H1 (cell line): ENCODE results near the gene FBXL16. TPM values are rescaled to one million over a fixed set of nuclear protein-coding genes. Genes with fewer than 3 reads are reported as not detected.

ENCODE experiments used
- CTCF ChIA-PET: fragments of 300-600 bp; sonication (Branson Sonifier 250); formaldehyde crosslinking; loops from one replicate; lab custom pipeline; 2021; ENCODE audit not compliant: partially characterized antibody; lab: Charles Lee
- POLR2A ChIA-PET: fragments of 300-600 bp; sonication (Branson Sonifier 250); formaldehyde crosslinking; loops from one replicate; lab custom pipeline; 2021; ENCODE audit warnings: inconsistent platforms; ENCODE audit not compliant: partially characterized antibody; lab: Charles Lee
- DNase-seq, 2 experiments: peaks; one replicate each; pipeline versions ENCODE4 v3.0.0 to v3.0.0-alpha.2; 2010 to 2022; ENCODE audit warnings: low spot score in 2 of 2, low read depth in 1 of 2, mixed read lengths in 1 of 2
- FAIRE-seq: peaks from 2 replicates; lab custom pipeline; 2011; peaks lifted over from hg19 to GRCh38; lab: Jason Lieb, UNC
- H2AFZ ChIP-seq: 2 replicates; pipeline ENCODE4 v1.8.1; 2012; ENCODE audit warnings: low read length, inconsistent platforms
- H2AK5ac ChIP-seq: 2 replicates; pipeline ENCODE4 v1.6.1; 2013; ENCODE audit warnings: low read depth, low read length
- H2BK120ac ChIP-seq: replicated peaks from 2 replicates; pipeline ENCODE3; 2013; ENCODE audit warnings: low read depth, low read length, inconsistent platforms
- H2BK12ac ChIP-seq: 2 replicates; pipeline ENCODE4 v1.6.1; 2013; ENCODE audit warnings: low read depth, low read length
- H2BK15ac ChIP-seq: 2 replicates; pipeline ENCODE4 v1.6.1; 2013; ENCODE audit warnings: low read length
- H2BK20ac ChIP-seq: 2 replicates; pipeline ENCODE4 v1.6.1; 2013; ENCODE audit warnings: low read length
- H2BK5ac ChIP-seq: 2 replicates; pipeline ENCODE4 v1.6.1; 2013; ENCODE audit warnings: low read depth, low read length
- H3K14ac ChIP-seq: 2 replicates; pipeline ENCODE4 v1.6.1; 2013; ENCODE audit warnings: inconsistent platforms; ENCODE audit not compliant: insufficient read length
- H3K18ac ChIP-seq: 2 replicates; pipeline ENCODE4 v1.6.1; 2013; ENCODE audit warnings: low read length; ENCODE audit errors: extremely low read depth
- H3K23ac ChIP-seq: 2 replicates; pipeline ENCODE4 v1.6.1; 2013; ENCODE audit warnings: inconsistent platforms; ENCODE audit not compliant: insufficient read length
- H3K23me2 ChIP-seq: 2 replicates; pipeline ENCODE4 v1.6.1; 2013; ENCODE audit warnings: low read depth, low read length
- H3K27ac ChIP-seq: 2 replicates; pipeline ENCODE4 v1.6.1; 2011; ENCODE audit warnings: low read depth, low read length, inconsistent platforms
- H3K27me3 ChIP-seq, 4 experiments: replicated peaks in 1 of 4; 1 replicate in 1 of 4; 2 replicates in 3 of 4; pipeline versions ENCODE4 v1.6.1 to v1.8.1; 2011 to 2013; ENCODE audit warnings: low read length in 3 of 4, mild to moderate bottlenecking in 3 of 4, inconsistent platforms in 2 of 4, mixed read lengths in 2 of 4, moderate library complexity in 1 of 4; ENCODE audit not compliant: control insufficient read depth in 3 of 4, insufficient read depth in 3 of 4; ENCODE audit errors: extremely low read depth in 1 of 4
- H3K36me3 ChIP-seq, 4 experiments: 2 replicates each; pipeline versions ENCODE4 v1.6.1 to v1.8.1; 2011 to 2013; ENCODE audit warnings: mild to moderate bottlenecking in 4 of 4, low read length in 3 of 4, moderate library complexity in 2 of 4, control low read depth in 1 of 4, inconsistent platforms in 1 of 4; ENCODE audit not compliant: insufficient read depth in 4 of 4, control insufficient read depth in 2 of 4
- H3K4ac ChIP-seq: replicated peaks from 2 replicates; pipeline ENCODE3; 2013; ENCODE audit warnings: low read length, low read depth, mixed read lengths, inconsistent platforms; ENCODE audit not compliant: insufficient read length
- H3K4me1 ChIP-seq, 4 experiments: replicated peaks in 1 of 4; 1 replicate in 1 of 4; 2 replicates in 3 of 4; pipeline versions ENCODE4 v1.6.1 to v1.8.1; 2011 to 2013; ENCODE audit warnings: low read length in 3 of 4, inconsistent platforms in 2 of 4, mixed read lengths in 1 of 4; ENCODE audit not compliant: insufficient read depth in 4 of 4, control insufficient read depth in 3 of 4
- H3K4me2 ChIP-seq, 2 experiments: 2 replicates each; pipeline versions ENCODE4 v1.6.1 to v1.8.1; 2011 to 2013; ENCODE audit warnings: low read depth in 2 of 2, low read length in 2 of 2, control low read depth in 1 of 2, inconsistent platforms in 1 of 2, mild to moderate bottlenecking in 1 of 2; ENCODE audit not compliant: insufficient read depth in 1 of 2
- H3K4me3 ChIP-seq, 4 experiments: fragments of 200-600, 300-600 bp in 1 of 4; sonication (generic), shearing (Covaris generic), sonication (Bioruptor Twin) in 1 of 4; 2 replicates each; pipeline versions ENCODE4 v1.5.1 to v1.8.1; 2011 to 2016; ENCODE audit warnings: low read length in 4 of 4, low read depth in 3 of 4, control low read depth in 2 of 4, inconsistent platforms in 2 of 4, mild to moderate bottlenecking in 2 of 4, mixed read lengths in 1 of 4, moderate library complexity in 1 of 4; ENCODE audit not compliant: insufficient read depth in 2 of 4; ENCODE audit errors: extremely low read depth in 1 of 4
- H3K56ac ChIP-seq: replicated peaks from 2 replicates; pipeline ENCODE3; 2013; ENCODE audit warnings: low read depth, mild to moderate bottlenecking, mixed read lengths, low read length, inconsistent platforms; ENCODE audit not compliant: insufficient read length
- H3K79me1 ChIP-seq: 2 replicates; pipeline ENCODE4 v1.6.1; 2013; ENCODE audit warnings: low read depth, low read length, control low read depth
- H3K79me2 ChIP-seq, 2 experiments: 2 replicates each; pipeline versions ENCODE4 v1.6.1 to v1.8.1; 2012 to 2013; ENCODE audit warnings: low read length in 2 of 2, mild to moderate bottlenecking in 2 of 2, inconsistent platforms in 1 of 2; ENCODE audit not compliant: insufficient read depth in 2 of 2, control insufficient read depth in 1 of 2
- H3K9ac ChIP-seq, 4 experiments: replicated peaks in 1 of 4; 1 replicate in 1 of 4; 2 replicates in 3 of 4; pipeline versions ENCODE4 v1.6.1 to v1.8.1; 2011 to 2013; ENCODE audit warnings: low read depth in 3 of 4, low read length in 3 of 4, control low read depth in 2 of 4, mild to moderate bottlenecking in 2 of 4, moderate library complexity in 2 of 4, inconsistent platforms in 1 of 4; ENCODE audit errors: extremely low read depth in 1 of 4
- H3K9me3 ChIP-seq, 2 experiments: 2 replicates each; pipeline versions ENCODE4 v1.6.1 to v1.8.1; 2012 to 2013; ENCODE audit warnings: mild to moderate bottlenecking in 2 of 2, moderate library complexity in 2 of 2, control low read depth in 1 of 2, inconsistent platforms in 1 of 2, low read depth in 1 of 2, low read length in 1 of 2, mixed read lengths in 1 of 2; ENCODE audit not compliant: insufficient read depth in 2 of 2
- H4K20me1 ChIP-seq, 2 experiments: replicated peaks in 1 of 2; 2 replicates each; pipeline versions ENCODE3 to v1.8.1; 2011 to 2013; ENCODE audit warnings: inconsistent platforms in 2 of 2, low read length in 2 of 2, mild to moderate bottlenecking in 1 of 2; ENCODE audit not compliant: insufficient read depth in 2 of 2, control insufficient read depth in 1 of 2
- H4K5ac ChIP-seq: 2 replicates; pipeline ENCODE4 v1.6.1; 2013; ENCODE audit warnings: low read length, low read depth, mixed read lengths, inconsistent platforms; ENCODE audit not compliant: insufficient read length
- H4K8ac ChIP-seq: 2 replicates; pipeline ENCODE4 v1.8.0; 2013; ENCODE audit warnings: mild to moderate bottlenecking, moderate library complexity, low read length, inconsistent platforms; ENCODE audit not compliant: insufficient read depth; ENCODE audit errors: extremely low read depth
- H4K91ac ChIP-seq: replicated peaks from 2 replicates; pipeline ENCODE3; 2013; ENCODE audit warnings: low read length, mixed read lengths, inconsistent platforms; ENCODE audit not compliant: insufficient read length
- CBX5 ChIP-seq: fragments of 300-800, 300-1000 bp; sonication (generic); IDR thresholded peaks from 2 replicates; pipeline ENCODE4 v1.7.1; 2016; ENCODE audit warnings: antibody characterized with exemption, low read length, low read depth
- NANOG ChIP-seq: IDR thresholded peaks from 2 replicates; pipeline ENCODE4 v1.6.1; 2011; ENCODE audit warnings: low read length, low read depth, mild to moderate bottlenecking, inconsistent platforms; ENCODE audit not compliant: insufficient read depth, poor library complexity, severe bottlenecking
- SIN3A ChIP-seq, 2 experiments: IDR thresholded peaks in 1 of 2; conservative IDR thresholded peaks in 1 of 2; 2 replicates each; pipeline ENCODE4 v1.6.1; 2011 to 2012; ENCODE audit warnings: low read length in 2 of 2, improper control_type of control experiment in 1 of 2, low read depth in 1 of 2, mild to moderate bottlenecking in 1 of 2
- TCF12 ChIP-seq: IDR thresholded peaks from 2 replicates; pipeline ENCODE4 v1.6.1; 2011; ENCODE audit warnings: low read depth, mild to moderate bottlenecking, low read length
- WGBS, 2 experiments: shearing (Covaris generic) in 1 of 2; methylation state at CpG; one replicate each; pipeline versions ENCODE4 v1.1.6 to v1.1.7; 2013 to 2015; ENCODE audit warnings: low lambda C conversion rate in 2 of 2, mixed read lengths in 2 of 2, inconsistent platforms in 1 of 2, low coverage in 1 of 2, missing lambda C conversion rate in 1 of 2; ENCODE audit not compliant: insufficient replicate concordance in 2 of 2, insufficient coverage in 1 of 2, insufficient read length in 1 of 2; ENCODE audit errors: extremely low coverage in 1 of 2, missing lambda C conversion rate in 1 of 2; 5-methylcytosine and 5-hydroxymethylcytosine counted together
- polyA plus RNA-seq, 7 experiments: library from polyadenylated mRNA; depleted of rRNA in 3 of 7; stranded (reverse) in 5 of 7; unstranded in 2 of 7; fragments of >200 nt in 5 of 7; fragments of 200-250 nt in 2 of 7; gene quantifications; 1 replicate in 5 of 7; 2 replicates in 1 of 7; 4 replicates in 1 of 7; pipeline versions ENCODE4 v1.2.1 to v1.2.3, GENCODE V29; 2011 to 2013; ENCODE audit warnings: missing spikeins in 2 of 7, mixed read lengths in 2 of 7
- total RNA-seq: library from RNA; stranded (reverse); fragmentation: NEBNext Ultra II Directional; extraction: Animal tissue kit (Norgen Biotek cat#: 25700); gene quantifications from 2 replicates; pipeline ENCODE4 v1.2.1, GENCODE V29; 2021

FBXL16 gene
- total and polyA plus RNA-seq, 2 of the 8 experiments (the other 6 are each of a cell fraction or from before 2014, with no cell fraction given) = 12.5 to 12.8 TPM

DNA sequence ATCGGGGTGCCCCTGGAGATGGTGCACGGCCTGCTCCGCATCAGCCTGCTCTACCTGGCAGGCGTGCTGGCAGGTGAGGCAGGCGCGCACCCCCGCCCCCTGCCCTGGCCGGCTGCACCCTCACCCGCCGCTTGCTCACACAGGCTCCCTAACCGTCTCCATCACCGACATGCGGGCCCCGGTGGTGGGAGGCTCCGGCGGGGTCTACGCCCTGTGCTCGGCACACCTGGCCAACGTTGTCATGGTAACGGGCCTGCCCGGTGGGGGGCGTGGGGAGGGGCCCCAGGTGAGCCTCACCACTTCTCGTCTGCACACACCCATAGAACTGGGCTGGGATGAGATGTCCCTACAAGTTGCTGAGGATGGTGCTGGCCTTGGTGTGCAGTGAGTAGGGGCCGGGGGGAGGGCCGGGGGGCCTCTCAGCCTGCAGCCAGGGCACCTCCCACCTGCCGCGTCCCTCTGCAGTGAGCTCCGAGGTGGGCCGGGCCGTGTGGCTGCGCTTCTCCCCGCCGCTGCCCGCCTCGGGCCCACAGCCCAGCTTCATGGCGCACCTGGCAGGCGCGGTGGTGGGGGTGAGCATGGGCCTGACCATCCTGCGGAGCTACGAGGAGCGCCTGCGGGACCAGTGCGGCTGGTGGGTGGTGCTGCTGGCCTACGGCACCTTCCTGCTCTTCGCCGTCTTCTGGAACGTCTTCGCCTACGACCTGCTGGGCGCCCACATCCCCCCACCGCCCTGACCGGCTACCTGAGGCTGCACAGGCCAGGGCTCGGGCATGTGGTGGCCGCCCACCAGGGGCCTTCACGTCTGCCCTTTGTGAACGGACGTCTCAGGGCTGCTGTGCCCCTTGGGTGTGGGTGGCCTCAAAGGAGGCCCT, 28.0 kb downstream of the FBXL16 start:
- Histone ChIP-seq H3K4me2 (peak overlapping the region; percentile 11 to 52; a peak in 3 of 4 replicates), H3K4ac (no peak overlapping the region), H3K23me2 (peaks cover 15% of the 10 kb centered on the region), H2BK20ac (no peak overlapping the region; the same call in 1 of the 2 replicates), H3K4me1 (peaks cover 0 to 37% (median 31%) of the 10 kb centered on the region in 4 experiments; a peak in 6 of 7 replicates), H3K79me1 (peaks cover 6% of the 10 kb centered on the region; the same call in 1 of the 2 replicates), H3K27me3 (peaks cover 0 to 2% (median 0%) of the 10 kb centered on the region in 4 experiments; a peak in 2 of 7 replicates), H2BK15ac (peak overlapping the region; percentile 46; the same call in 1 of the 2 replicates), H4K20me1 (peaks cover 4 to 26% of the 10 kb centered on the region in 2 experiments), H4K8ac (peak overlapping the region; percentile 80), H3K36me3 (peaks cover 5 to 22% (median 17%) of the 10 kb centered on the region in 4 experiments), H3K9ac (no peak overlapping the region), H3K4me3 (0 out of 8 replicates have a peak overlapping the region, but pooled peaks of 1 of the 4 experiments have one; percentile 8), H3K56ac (no peak overlapping the region), H2BK5ac (peak overlapping the region; percentile 66; the same call in 1 of the 2 replicates), H3K79me2 (peaks cover 0 to 12% of the 10 kb centered on the region in 2 experiments; a peak in 1 of 4 replicates), H3K9me3 (no peaks in the 10 kb centered on the region), H2BK120ac (no peak overlapping the region), H2AFZ (no peak overlapping the region)
- WGBS, 2 experiments = 83% methylated on average over 47 of the region's 57 CpGs; no CpG with 5 or more reads in 1 of the 2 experiments
- no peak for FAIRE-seq
- CTCF ChIA-PET = interaction anchor here (0.9 to 12.0 kb wide), 5 partner anchors 10 to 95 kb away, joined by 4 to 75 read pairs (median 6); partner anchors contain the start of genes RHOT2 and WDR24
- no peak for TF ChIP-seq CBX5
- TF ChIP-seq NANOG = no peak
- TF ChIP-seq SIN3A (conservative IDR thresholded peaks at IDR 0.05 in 1 of 2, IDR thresholded peaks at IDR 0.05 in 1 of 2; ENCODE audit: low read depth in 1 of 2, low read length in 2 of 2) = 0 out of 4 replicates have a peak, but pooled peaks of 1 of the 2 experiments have one; percentile 42
- 0 out of 2 replicates have a peak, but pooled peaks have one; percentile 57 for TF ChIP-seq TCF12
- TF ChIP-seq, all 59 proteins: peak for 2
- H3K14ac ChIP-seq = no peak overlapping the region
- peak overlapping the region; percentile 73 for H4K91ac ChIP-seq
- peak overlapping the region; percentile 96; the same call in 1 of the 2 replicates for H2BK12ac ChIP-seq
- POLR2A ChIA-PET = interaction anchor here (1.4 to 13.3 kb wide), 6 partner anchors 12 to 111 kb away, joined by 4 to 214 read pairs (median 13); partner anchors contain the start of genes ANTKMT, CHTF18, RHOT2 and RPUSD1
- H2AK5ac ChIP-seq = no peak overlapping the region
- H4K5ac ChIP-seq = no peak overlapping the region
- H3K18ac ChIP-seq = peak overlapping the region; percentile 48
- no peak overlapping the region for H3K23ac ChIP-seq
- DNase-seq = peak in 1 of 2 experiments; percentile 87
- no peak overlapping the region for H3K27ac ChIP-seq
